Skin epidermis (tissue), 12 donors: ENCODE results near the gene NME1.
A peak's percentile ranks its signal among the peaks of the same experiment; 100 is the strongest.
"Not testable (repeated sequence)": the region's sequence is repeated elsewhere in the genome, so short reads cannot be mapped to it uniquely, and the experiment has no call there.

Experiments
- H3K27ac ChIP-seq, 21 experiments: fragments of 200-600 bp; sonication (generic) in 11 of 21; one replicate each; pipeline ENCODE4 v1.5.0; 2020; ENCODE audit warnings: mild to moderate bottlenecking in 3 of 21, inconsistent platforms in 2 of 21, moderate library complexity in 2 of 21
- H3K4me3 ChIP-seq, 7 experiments: fragments of 200-600 bp; sonication (generic) in 2 of 7; one replicate each; pipeline ENCODE4 v1.5.0; 2020; ENCODE audit warnings: inconsistent platforms in 2 of 7, mild to moderate bottlenecking in 2 of 7, moderate library complexity in 1 of 7

The NME1 gene

GRCh38 chr17:51153210-51154072 lies at the start of gene NME1:
Gene NME1, plus strand, starts transcription at chr17:51153559. Its CDS starts 2,096 bp downstream, at chr17:51155655.
- Histone ChIP-seq H3K4me3 (peak within 1 kb of the TSS; percentile 53 to 78 (median 68)), H3K27ac (peak within 1 kb of the TSS in 20 of 21 experiments; percentile 55 to 87 (median 82))

- H3K4me3 ChIP-seq, result no peak overlapping the region
- H3K27ac ChIP-seq, result no peak overlapping the region
Measured at GRCh38 chr17:51107778-51108177, 45.6 kb upstream of the NME1 start.

- peak overlapping the region in 1 of 21 experiments; percentile 16 for H3K27ac ChIP-seq
- not testable (repeated sequence) for H3K4me3 ChIP-seq
Measured at GRCh38 chr17:51112303-51113222, 40.8 kb upstream of the NME1 start.

- Histone ChIP-seq H3K4me3 (no peak overlapping the region), H3K27ac (no peak overlapping the region)
Measured at GRCh38 chr17:51115179-51115578, 38.2 kb upstream of the NME1 start.

GRCh38 chr17:51118330-51119195 lies 34.8 kb upstream of the NME1 start:
- Histone ChIP-seq H3K27ac (peak overlapping the region in 3 of 21 experiments; percentile 3 to 98 (median 94)), H3K4me3 (peak overlapping the region in 3 of 7 experiments; percentile 72 to 100 (median 99))

- Histone ChIP-seq H3K4me3 (peak overlapping the region; percentile 60 to 100 (median 91)), H3K27ac (peak overlapping the region; percentile 86 to 100 (median 97))
Measured at GRCh38 chr17:51119415-51120356, 33.7 kb upstream of the NME1 start.

- H3K4me3 ChIP-seq, result peak overlapping the region; percentile 60 to 100 (median 91)
- H3K27ac ChIP-seq, result peak overlapping the region; percentile 86 to 100 (median 97)
Measured at GRCh38 chr17:51120357-51120738, 33.0 kb upstream of the NME1 start.

GRCh38 chr17:51120739-51121619 lies 32.4 kb upstream of the NME1 start, which contains the start of gene SPAG9:
Gene SPAG9, minus strand, starts transcription at chr17:51120868. Its CDS starts 212 bp downstream, at chr17:51120656.
- Histone ChIP-seq H3K27ac (peak within 1 kb of the TSS; percentile 86 to 100 (median 98)), H3K4me3 (peak within 1 kb of the TSS; percentile 60 to 100 (median 91))

GRCh38 chr17:51121620-51122472 lies 31.5 kb upstream of the NME1 start:
- peak overlapping the region; percentile 82 to 100 (median 98) for H3K27ac ChIP-seq
- H3K4me3 ChIP-seq, result peak overlapping the region; percentile 34 to 100 (median 87)

- Histone ChIP-seq H3K4me3 (peak overlapping the region in 1 of 7 experiments; percentile 72), H3K27ac (peak overlapping the region in 20 of 21 experiments; percentile 64 to 100 (median 98))
Measured at GRCh38 chr17:51122473-51123115, 30.8 kb upstream of the NME1 start.

- H3K4me3 ChIP-seq, result no peak overlapping the region
- H3K27ac ChIP-seq, result no peak overlapping the region
Measured at GRCh38 chr17:51124640-51125503, 28.5 kb upstream of the NME1 start.

GRCh38 chr17:51128076-51128475 lies 25.3 kb upstream of the NME1 start:
- no peak overlapping the region for H3K4me3 ChIP-seq
- no peak overlapping the region for H3K27ac ChIP-seq

GRCh38 chr17:51132964-51133319 lies 20.4 kb upstream of the NME1 start:
- peak overlapping the region in 4 of 21 experiments; percentile 11 to 44 (median 38) for H3K27ac ChIP-seq
- H3K4me3 ChIP-seq, result no peak overlapping the region

- Histone ChIP-seq H3K4me3 (no peak overlapping the region), H3K27ac (peak overlapping the region in 1 of 21 experiments; percentile 36)
Measured at GRCh38 chr17:51133365-51133764, 20.0 kb upstream of the NME1 start.

GRCh38 chr17:51135956-51136355 lies 17.4 kb upstream of the NME1 start:
- Histone ChIP-seq H3K4me3 (no peak overlapping the region), H3K27ac (no peak overlapping the region)
